Fibroblast of pulmonary artery (primary cell): ENCODE data around the gene ACO2.

Source experiments
- DNase-seq: peaks from one replicate; pipeline ENCODE4 v3.0.0-alpha.2; 2010; ENCODE audit warnings: low read depth
- H3K4me3 ChIP-seq: replicated peaks from 2 replicates; pipeline ENCODE4 v1.5.1; 2011; ENCODE audit warnings: low read depth, mild to moderate bottlenecking, control low read depth, low read length, moderate library complexity
- TF ChIP-seq, protein P1 (sequence below): IDR thresholded peaks from 2 replicates; pipeline ENCODE4 v1.5.1; 2011; ENCODE audit warnings: mild to moderate bottlenecking, control low read depth, low read length, inconsistent platforms; ENCODE audit errors: missing control alignments

The ACO2 gene

DNA sequence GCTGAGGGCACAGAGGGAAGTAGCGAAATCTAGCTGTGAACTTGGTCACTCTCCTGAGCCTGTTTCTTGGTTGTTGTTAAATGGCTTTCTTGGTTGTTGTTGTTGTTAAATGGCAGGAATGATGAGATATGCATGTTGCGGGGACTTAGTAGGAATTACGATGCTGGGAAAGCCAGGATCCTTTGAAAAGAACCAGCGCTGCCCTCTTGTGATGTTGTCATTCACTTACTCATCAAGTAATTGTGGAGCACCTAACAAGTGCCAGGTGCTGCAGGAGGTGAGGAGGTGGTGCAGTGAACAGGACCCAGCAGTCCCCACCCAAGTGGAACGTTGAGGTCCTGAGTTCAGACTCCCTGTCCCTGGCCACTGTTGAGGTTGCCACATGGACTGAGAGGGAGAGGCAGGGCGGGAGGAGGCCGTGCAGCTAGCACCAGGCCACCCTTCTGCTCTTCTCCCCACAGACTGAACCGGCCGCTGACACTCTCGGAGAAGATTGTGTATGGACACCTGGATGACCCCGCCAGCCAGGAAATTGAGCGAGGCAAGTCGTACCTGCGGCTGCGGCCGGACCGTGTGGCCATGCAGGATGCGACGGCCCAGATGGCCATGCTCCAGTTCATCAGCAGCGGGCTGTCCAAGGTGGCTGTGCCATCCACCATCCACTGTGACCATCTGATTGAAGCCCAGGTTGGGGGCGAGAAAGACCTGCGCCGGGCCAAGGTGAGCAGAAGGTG lies 38.6 kb downstream of the ACO2 start:
- TF ChIP-seq, protein P1, sequence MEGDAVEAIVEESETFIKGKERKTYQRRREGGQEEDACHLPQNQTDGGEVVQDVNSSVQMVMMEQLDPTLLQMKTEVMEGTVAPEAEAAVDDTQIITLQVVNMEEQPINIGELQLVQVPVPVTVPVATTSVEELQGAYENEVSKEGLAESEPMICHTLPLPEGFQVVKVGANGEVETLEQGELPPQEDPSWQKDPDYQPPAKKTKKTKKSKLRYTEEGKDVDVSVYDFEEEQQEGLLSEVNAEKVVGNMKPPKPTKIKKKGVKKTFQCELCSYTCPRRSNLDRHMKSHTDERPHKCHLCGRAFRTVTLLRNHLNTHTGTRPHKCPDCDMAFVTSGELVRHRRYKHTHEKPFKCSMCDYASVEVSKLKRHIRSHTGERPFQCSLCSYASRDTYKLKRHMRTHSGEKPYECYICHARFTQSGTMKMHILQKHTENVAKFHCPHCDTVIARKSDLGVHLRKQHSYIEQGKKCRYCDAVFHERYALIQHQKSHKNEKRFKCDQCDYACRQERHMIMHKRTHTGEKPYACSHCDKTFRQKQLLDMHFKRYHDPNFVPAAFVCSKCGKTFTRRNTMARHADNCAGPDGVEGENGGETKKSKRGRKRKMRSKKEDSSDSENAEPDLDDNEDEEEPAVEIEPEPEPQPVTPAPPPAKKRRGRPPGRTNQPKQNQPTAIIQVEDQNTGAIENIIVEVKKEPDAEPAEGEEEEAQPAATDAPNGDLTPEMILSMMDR: no peak
- no peak for DNase-seq
- no peak overlapping the region for H3K4me3 ChIP-seq

DNA sequence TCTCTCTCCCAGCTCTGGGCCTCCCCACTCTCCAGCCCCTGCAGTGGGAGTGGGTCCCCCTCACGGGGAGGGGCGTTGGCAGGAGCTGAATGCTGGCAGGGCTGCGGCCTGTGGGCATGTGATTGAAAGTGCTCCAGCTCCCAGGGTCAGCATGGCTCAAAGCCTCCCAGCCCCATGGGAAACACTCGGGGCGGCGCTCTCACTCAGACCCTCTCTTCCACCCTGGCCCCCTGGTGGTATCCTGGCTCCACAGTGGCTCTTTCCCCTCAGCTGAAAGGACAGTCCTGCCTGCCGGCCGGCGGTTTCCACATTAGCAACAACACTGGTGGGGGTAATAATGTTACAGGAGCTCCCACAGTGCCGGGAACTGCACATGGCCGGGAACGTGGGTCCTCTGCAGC lies 39.9 kb downstream of the ACO2 start:
- no peak for DNase-seq
- TF ChIP-seq, protein P1: no peak

DNA sequence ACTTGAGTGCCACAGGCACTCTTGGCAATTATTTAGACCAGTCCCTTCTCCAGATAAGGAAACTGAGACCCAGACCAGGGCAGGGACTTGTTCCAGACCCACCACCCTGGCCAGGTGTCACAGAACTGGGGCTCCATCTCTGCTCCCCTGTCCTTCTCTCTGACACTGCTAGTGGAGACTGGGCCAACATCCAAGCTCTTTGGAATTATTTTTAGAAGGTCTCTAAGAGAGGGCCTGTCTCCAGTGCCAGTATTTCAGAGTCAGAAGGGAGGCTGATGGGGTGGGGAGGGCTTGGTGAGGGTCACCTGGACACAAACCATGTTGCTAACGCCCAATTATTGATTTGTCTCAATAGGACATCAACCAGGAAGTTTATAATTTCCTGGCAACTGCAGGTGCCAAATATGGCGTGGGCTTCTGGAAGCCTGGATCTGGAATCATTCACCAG lies 42.6 kb downstream of the ACO2 start:
- DNase-seq: no peak
- TF ChIP-seq, protein P1: no peak
- no peak overlapping the region for H3K4me3 ChIP-seq

More for the DNA sequence above, 39.9 kb downstream of the ACO2 start:
- no peak overlapping the region for H3K4me3 ChIP-seq

DNA sequence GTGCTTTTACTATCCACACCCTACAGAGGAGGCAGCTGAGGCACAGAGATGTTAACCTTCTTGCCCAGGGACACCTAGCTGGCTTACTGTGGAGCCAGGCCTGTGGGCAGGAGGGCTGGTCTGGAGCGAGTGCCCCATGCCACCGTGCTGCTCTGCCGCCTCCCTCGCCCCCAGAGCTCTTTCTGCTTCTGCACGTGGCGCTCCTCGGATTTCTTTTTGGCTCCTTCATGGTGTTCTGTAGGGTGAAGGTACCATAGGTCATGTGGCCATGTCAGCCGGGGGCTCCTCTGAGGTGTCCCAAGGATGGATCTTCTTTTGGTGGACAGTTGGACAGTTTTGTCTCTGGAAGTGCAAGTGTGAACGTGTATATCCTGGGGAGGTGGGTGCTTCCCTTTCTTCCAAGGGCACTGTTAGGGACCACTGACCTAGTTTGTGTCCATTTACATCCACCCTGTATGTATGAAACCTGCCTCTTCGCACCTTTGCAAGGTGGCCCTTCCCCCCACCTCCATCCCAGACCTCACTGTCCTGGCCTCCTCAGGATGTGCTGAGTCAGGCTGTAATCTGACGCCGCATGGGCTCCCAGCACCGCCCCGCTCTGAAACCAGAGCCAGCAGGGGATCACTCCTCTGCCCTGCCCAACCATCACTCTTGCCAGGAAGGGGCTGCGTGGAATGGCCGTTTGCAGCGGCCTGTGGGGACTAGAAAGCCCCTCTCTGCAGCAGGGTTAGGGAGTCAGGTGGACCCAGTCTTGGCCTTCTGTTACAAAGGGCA lies 43.7 kb downstream of the ACO2 start:
- peak; percentile 69 for DNase-seq
- TF ChIP-seq, protein P1: no peak
- no peak overlapping the region for H3K4me3 ChIP-seq

DNA sequence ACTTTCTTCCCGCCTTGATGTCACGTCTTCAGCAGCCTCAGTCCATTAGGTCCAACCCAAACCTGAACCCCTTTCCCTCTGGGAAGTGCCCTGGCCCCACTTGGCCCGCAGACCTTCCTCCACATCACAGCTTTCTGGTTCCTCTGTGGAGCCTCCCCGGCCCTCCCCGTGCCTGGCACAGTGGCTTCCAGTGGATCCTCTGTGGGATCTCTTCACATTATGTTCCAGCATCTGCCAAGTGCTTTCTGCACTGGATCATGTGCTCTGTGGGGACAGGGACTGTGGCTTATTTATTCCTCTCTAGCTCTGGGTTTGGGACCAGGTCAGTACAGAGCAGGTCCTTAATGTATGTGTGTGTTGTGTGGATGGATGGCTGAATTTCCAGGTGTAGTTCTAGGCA lies 44.5 kb downstream of the ACO2 start:
- H3K4me3 ChIP-seq: no peak overlapping the region
- TF ChIP-seq, protein P1: no peak
- no peak for DNase-seq

DNA sequence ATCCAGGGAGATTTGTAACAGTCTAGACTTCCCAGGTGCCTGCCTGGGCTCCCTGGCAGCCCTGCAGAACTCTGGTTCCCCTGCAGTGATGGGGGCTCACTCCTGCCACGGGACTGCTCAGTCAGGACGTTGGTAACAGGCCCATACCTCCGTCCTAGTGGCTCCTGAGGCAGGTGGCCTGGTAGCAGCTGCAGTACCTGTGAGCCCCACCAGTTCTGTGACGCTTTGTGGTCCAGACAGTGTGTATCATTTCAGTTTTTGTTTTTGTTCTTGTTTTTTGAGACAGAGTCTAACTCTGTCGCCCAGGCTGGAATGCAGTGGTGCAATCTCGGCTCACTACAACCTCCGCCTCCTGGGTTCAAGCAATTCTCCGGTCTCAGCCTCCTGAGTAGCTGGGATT lies 47.5 kb downstream of the ACO2 start:
- TF ChIP-seq, protein P1: no peak
- H3K4me3 ChIP-seq: no peak overlapping the region
- no peak for DNase-seq
